Measurements from ENCODE around the gene GABARAP. TPM values are rescaled to one million over a fixed set of nuclear protein-coding genes. Genes with fewer than 3 reads are reported as not detected.

GABARAP gene
- total and polyA plus RNA-seq, 2 of the 13 experiments (the other 11 are each of a cell fraction or from before 2014, with no cell fraction given), result 161 to 310 TPM

DNA sequence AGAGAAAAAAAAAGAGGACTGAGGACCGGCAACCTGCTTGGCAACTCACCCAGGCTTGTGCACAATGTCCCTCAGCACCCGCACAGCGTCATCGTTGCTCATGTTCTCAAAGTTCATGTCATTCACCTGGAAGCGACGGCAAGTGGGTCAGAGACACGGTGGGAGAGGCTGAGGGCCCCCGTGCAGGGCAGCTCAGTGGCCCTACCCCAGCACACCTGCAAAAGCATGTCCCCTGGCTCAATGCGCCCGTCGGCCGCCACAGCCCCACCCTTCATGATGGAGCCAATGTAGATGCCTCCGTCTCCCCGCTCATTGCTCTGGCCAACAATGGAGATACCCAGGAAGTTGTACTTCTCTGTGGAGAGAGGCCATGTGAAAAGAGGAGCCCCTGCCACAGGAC lies 13.3 kb downstream of the GABARAP start:
- intact Hi-C loops (cut with micrococcal nuclease; ENCODE audit: unreplicated experiment), result no loop called here
- WGBS (ENCODE audit: low lambda C conversion rate), result 98% methylated on average over 14 of the region's 14 CpGs
- Histone ChIP-seq H3K79me2 (ENCODE audit: insufficient read depth, low read length) (peaks cover 37% of the 10 kb centered on the region), H3K4me3 (replicated peaks in 1 of 3; ENCODE audit: insufficient read depth in 1 of 3, low read depth in 2 of 3, low read length in 3 of 3) (no peak overlapping the region), H3K4me2 (ENCODE audit: low read depth, low read length) (no peak overlapping the region), H3K36me3 (replicated peaks in 1 of 2; ENCODE audit: control insufficient read depth in 1 of 2, insufficient read depth in 2 of 2, low read length in 2 of 2) (peaks cover 29 to 66% of the 10 kb centered on the region in 2 experiments; a peak in 4 of 5 replicates), H2AFZ (ENCODE audit: low read length) (no peak overlapping the region), H3K27ac (ENCODE audit: extremely low read length, insufficient read depth, low read length) (no peak overlapping the region), H3K9ac (ENCODE audit: insufficient read depth, low read depth, low read length) (no peak overlapping the region), H4K20me1 (ENCODE audit: insufficient read depth, low read length) (peaks cover 10% of the 10 kb centered on the region; the same call in 1 of the 2 replicates), H3K9me3 (ENCODE audit: low read length) (no peaks in the 10 kb centered on the region), H3K27me3 (ENCODE audit: control insufficient read depth in 1 of 2, insufficient read depth in 2 of 2, low read length in 2 of 2) (no peaks in the 10 kb centered on the region; a peak in 1 of 5 replicates), H3K4me1 (ENCODE audit: insufficient read depth, low read length) (peaks cover 22% of the 10 kb centered on the region)
- BruUV-seq (replicated peaks), result no TSS peak
- FAIRE-seq (no peak), DNase-seq (ENCODE audit: low spot score) (no peak), ATAC-seq (no peak)
- in situ Hi-C loops (cut with HindIII; ENCODE audit: extremely low pct_ligation_motif_present, low pct_unique_long_range_greater_than_20kb), result no loop called here
- ChIA-PET CTCF (ENCODE audit: low intra/inter-chr PET ratio, low total read pairs) (no interaction called here), POLR2A (interaction anchor here (1.1 kb wide), 1 partner anchor 9 kb away, joined by 3 read pairs; the partner anchor contains the start of genes ACADVL and DLG4)
- no peak for TF ChIP-seq KLF13 (CRISPR knock-in tag; IDR thresholded peaks at IDR 0.05)
- no peak for TF ChIP-seq ZSCAN22 (CRISPR knock-in tag; IDR thresholded peaks at IDR 0.05)
- TF ChIP-seq, protein P1, sequence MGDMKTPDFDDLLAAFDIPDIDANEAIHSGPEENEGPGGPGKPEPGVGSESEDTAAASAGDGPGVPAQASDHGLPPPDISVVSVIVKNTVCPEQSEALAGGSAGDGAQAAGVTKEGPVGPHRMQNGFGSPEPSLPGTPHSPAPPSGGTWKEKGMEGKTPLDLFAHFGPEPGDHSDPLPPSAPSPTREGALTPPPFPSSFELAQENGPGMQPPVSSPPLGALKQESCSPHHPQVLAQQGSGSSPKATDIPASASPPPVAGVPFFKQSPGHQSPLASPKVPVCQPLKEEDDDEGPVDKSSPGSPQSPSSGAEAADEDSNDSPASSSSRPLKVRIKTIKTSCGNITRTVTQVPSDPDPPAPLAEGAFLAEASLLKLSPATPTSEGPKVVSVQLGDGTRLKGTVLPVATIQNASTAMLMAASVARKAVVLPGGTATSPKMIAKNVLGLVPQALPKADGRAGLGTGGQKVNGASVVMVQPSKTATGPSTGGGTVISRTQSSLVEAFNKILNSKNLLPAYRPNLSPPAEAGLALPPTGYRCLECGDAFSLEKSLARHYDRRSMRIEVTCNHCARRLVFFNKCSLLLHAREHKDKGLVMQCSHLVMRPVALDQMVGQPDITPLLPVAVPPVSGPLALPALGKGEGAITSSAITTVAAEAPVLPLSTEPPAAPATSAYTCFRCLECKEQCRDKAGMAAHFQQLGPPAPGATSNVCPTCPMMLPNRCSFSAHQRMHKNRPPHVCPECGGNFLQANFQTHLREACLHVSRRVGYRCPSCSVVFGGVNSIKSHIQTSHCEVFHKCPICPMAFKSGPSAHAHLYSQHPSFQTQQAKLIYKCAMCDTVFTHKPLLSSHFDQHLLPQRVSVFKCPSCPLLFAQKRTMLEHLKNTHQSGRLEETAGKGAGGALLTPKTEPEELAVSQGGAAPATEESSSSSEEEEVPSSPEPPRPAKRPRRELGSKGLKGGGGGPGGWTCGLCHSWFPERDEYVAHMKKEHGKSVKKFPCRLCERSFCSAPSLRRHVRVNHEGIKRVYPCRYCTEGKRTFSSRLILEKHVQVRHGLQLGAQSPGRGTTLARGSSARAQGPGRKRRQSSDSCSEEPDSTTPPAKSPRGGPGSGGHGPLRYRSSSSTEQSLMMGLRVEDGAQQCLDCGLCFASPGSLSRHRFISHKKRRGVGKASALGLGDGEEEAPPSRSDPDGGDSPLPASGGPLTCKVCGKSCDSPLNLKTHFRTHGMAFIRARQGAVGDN (CRISPR knock-in tag; IDR thresholded peaks at IDR 0.05), result no peak
- TF ChIP-seq SALL1 (CRISPR knock-in tag; IDR thresholded peaks at IDR 0.05), result no peak
- TF ChIP-seq, protein P2, sequence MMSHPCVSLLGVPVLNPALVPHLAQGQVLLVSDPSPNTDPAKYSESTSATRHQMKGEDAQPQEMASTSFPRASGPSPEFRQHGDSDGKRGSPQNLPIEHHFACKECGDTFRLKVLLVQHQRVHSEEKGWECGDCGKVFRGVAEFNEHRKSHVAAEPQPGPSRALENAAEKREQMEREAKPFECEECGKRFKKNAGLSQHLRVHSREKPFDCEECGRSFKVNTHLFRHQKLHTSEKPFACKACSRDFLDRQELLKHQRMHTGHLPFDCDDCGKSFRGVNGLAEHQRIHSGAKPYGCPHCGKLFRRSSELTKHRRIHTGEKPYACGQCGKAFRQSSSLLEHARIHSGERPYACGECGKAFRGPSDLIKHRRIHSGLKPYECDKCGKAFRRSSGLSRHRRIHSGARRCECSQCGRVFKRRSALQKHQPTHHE (CRISPR knock-in tag; IDR thresholded peaks at IDR 0.05; ENCODE audit: borderline replicate concordance), result no peak
- TF ChIP-seq, protein P3, sequence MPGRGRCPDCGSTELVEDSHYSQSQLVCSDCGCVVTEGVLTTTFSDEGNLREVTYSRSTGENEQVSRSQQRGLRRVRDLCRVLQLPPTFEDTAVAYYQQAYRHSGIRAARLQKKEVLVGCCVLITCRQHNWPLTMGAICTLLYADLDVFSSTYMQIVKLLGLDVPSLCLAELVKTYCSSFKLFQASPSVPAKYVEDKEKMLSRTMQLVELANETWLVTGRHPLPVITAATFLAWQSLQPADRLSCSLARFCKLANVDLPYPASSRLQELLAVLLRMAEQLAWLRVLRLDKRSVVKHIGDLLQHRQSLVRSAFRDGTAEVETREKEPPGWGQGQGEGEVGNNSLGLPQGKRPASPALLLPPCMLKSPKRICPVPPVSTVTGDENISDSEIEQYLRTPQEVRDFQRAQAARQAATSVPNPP (CRISPR knock-in tag; IDR thresholded peaks at IDR 0.05), result no peak
- no peak for TF ChIP-seq ZNF720 (CRISPR knock-in tag; IDR thresholded peaks at IDR 0.05)
